HCEC 1CT (cell line): ENCODE measurements around the gene EXOG.

Experiments
- DNase-seq: peaks from one replicate; pipeline ENCODE4 v3.0.0-alpha.2; 2017

Gene EXOG

DNA sequence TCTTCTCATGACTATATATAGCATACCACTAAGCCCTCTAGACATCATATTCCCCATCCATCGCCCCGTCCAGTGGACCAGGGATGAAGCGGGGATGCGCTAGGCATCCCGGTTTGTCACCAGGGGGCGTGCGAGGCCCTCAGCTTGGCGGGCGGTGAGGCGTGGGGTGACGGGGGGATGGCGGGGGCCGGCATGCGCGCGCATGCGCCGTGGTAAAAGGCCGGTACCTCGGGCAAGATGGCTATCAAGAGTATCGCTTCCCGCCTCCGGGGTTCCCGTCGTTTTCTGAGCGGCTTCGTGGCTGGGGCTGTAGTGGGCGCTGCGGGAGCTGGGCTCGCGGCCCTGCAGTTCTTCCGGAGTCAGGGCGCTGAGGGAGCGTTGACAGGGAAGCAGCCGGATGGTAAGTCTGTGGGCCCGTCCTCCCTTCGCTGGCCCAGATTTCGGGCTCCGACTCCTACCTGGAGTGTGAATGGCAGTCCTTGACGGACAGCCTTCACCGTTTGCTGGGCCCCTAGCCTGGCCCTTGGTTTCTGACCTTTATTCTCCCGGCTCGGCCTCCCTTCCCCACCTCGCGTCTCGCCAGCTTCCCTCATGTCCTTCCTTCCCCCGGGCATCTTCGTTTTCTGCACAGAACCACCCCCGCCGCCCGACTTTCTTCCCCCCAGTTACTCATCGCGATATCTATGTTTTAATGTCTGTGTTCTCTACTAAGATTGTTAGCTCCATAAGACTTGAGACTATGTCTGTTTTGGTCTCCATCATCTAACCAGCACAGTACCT is at the start of gene EXOG:
TSS of gene EXOG (plus strand) at position 210 of the 780 bp plus-strand sequence. CDS start at position 238, 28 bp downstream.
- peak; percentile 87 for DNase-seq

- DNase-seq = no peak
Observed at GRCh38 chr3:38446812-38447211, 49.3 kb upstream of the EXOG start.

DNA sequence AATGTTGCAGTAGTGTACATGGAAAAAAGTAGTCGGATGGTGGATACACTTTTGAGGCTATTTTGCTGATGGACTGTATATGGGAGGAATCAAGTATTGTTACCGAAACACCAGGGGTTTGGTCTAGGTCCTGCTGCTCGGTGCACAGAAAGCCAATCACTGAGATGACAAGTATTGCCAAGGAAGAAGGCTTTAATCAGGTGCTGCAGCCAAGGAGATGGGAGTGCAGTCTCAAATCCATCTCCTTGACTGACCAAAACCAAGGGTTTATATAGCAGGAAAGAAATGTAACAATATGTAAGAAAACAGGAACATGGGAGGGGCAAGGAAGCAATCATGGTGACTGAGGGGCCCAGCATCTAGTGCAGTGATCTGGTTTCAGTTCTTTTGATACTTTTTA is 45.3 kb upstream of the EXOG start:
- DNase-seq = no peak

DNA sequence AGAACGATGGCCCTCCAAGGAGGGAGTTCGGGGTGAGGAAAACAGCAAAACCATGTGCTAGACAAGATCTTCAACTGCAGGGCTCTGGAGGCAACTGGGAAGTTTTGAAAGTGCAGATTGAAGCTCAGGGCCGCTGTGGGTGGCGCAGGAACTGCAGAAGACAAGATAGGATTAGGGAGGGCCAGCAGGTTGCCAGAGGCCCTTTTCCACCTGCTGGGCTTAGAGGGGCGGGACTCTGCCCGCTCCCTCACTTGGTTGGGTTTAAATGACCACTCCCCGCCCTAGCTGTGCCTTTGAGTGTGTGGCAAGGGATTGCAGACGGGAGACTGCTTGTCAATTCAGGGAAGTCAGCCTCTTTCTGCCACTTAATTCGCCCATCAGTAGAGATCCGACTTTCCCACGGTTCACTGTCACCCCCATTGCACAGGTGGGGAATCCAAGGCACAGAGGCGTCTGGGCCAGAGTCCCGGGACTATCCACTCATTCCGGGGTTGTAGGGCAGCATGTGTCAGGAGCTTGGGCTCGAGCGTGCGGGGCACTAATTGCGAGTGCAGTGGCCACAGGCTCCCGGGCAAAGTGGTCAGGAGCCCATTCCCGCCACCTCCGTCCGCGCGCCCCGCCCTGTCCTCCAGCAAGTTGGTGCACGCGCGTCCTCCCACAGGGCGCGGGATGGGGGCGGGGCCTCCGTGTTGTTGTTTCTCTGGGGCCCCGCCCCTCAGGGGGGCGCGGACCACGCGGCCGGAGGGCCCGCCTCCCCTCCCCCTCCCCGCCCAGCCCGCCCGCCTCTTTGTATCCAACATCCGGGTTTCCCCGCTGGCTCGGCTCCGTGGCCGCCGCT is 42.8 kb upstream of the EXOG start, which contains the start of gene ACVR2B:
TSS of gene ACVR2B (plus strand) at position 816 of the 838 bp plus-strand sequence. CDS start 433 bp downstream, outside the sequence.
- peak; percentile 59 for DNase-seq

DNA sequence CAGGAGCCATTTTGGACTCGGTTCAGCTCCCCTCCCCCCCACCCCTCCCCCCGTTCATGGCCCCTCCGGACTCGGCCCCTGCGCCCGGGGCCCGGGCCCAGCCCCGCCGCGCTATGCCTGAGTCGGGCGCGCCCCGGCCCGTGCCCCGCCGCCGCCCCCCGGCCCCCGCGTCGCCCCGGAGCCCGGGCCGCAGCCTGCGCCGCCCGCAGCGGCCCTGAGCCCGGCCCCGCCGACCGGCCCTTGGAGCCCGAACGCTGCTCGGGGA is 42.3 kb upstream of the EXOG start:
- no peak for DNase-seq

GRCh38 chr3:38454178-38454883 is 41.8 kb upstream of the EXOG start:
- DNase-seq = peak; percentile 8

DNA sequence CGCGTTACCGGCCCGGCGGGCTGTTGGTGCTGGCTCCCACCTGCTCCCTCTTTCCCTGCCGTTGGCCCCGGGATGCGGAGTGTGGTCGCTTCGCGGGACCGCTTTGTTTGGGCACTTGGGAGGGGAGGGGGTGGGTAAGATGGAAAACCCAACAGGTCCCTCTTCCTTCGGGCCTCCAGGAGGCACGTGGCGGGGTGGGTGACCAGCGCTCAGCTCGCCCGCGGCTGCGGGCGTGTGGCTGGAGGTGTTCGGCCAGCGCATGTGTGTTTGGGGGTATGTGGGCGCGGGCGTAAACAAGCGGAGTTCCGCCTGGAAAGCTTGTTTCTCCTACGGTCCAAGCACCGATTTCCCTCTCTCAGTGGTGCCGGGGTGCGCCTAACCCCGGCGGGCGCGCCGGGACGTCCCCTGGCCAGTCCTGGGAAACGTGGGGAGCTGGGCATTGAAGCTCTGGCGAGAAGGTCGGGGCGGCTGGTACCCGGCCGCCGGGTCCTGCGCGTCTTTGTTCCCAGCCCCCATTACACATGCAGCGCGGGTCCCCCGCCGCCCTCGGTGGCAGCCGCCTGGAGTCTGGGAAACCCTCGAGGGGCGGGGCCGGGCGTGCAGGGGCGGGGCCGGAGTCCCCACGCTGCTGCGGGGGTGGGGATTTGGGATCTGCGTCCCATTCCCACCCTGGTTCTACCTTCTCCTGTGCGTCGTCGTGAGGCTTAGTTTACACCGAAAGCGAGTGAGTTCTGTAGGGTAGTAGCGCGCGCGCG is 41.1 kb upstream of the EXOG start:
- DNase-seq = peak; percentile 4

- DNase-seq = no peak
Observed at GRCh38 chr3:38455639-38456430, 40.3 kb upstream of the EXOG start.

DNA sequence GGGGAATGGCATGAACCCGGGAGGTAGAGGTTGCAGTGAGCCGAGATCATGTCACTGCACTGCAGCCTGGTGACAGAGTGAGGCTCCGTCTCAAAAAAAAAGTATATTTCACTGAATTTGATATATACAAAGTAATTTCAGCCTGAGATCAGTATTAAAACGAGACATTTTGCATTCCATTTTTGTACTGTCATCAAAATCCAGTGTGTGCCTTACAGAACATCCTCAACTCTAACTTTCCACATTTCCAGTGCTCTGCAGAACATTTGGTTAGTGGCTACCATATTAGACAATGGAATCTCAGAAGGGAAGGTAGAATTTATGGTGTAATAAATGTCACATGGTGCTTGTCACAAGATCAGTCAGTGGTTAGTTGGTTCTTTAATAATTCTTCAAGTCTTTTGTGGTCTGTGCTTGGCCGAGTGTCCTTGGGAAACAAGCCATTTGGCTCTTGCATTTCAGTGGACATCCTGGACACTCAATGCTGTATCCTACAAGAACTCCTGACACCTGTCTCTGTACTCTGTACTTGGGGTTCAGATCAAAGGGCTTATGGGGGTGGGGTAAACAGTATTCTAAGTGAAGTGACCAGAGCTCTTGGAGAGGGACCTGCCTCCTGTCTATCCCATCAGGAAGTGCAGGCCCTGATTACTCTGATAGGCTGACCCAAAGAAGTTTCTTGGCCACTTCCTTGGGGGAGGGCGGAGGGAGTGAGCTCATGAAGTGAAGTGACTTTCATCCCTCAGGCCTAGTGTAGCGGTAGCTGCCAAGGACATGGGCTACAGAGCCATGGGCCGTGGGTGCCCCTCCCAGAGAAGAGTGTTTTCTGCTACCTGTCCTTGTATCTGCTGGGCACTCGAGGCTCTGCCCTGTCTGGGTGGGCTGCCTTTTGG is 38.8 kb upstream of the EXOG start:
- no peak for DNase-seq

DNA sequence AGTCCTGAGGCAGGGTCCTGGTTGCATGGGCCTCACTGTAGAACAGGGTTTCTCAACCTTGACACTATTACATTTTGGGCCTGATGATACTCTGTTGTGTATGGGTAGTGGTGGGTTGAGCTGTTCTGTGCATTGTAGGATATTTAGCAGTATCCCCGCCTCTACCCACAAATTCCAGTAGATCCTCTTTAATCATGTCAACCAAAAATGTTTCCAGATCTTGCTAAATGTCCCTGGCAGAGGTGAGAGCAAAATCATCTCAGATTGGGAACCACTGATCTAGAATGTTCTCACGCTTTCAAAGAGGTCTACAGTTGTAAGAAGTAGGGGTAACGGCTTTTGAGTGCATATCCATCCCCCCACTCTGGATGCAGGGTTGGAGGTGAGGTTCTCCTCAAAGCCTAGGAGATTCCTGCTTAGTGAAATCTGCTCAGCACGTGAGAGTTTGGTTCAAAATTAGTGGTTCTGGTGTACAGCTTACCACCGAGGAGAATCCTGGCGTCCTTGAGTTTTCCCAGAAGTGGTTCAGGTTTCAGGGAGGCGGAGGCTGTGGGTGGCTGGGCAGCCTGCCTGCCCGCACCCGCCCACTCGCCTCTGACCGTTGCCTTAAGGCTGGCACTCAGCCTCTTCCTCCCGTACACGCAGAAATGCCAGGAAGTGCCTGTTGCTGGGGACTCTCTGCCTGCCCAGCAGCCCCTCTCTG is 37.2 kb upstream of the EXOG start:
- no peak for DNase-seq

GRCh38 chr3:38459499-38460048 is 36.6 kb upstream of the EXOG start:
- no peak for DNase-seq

DNA sequence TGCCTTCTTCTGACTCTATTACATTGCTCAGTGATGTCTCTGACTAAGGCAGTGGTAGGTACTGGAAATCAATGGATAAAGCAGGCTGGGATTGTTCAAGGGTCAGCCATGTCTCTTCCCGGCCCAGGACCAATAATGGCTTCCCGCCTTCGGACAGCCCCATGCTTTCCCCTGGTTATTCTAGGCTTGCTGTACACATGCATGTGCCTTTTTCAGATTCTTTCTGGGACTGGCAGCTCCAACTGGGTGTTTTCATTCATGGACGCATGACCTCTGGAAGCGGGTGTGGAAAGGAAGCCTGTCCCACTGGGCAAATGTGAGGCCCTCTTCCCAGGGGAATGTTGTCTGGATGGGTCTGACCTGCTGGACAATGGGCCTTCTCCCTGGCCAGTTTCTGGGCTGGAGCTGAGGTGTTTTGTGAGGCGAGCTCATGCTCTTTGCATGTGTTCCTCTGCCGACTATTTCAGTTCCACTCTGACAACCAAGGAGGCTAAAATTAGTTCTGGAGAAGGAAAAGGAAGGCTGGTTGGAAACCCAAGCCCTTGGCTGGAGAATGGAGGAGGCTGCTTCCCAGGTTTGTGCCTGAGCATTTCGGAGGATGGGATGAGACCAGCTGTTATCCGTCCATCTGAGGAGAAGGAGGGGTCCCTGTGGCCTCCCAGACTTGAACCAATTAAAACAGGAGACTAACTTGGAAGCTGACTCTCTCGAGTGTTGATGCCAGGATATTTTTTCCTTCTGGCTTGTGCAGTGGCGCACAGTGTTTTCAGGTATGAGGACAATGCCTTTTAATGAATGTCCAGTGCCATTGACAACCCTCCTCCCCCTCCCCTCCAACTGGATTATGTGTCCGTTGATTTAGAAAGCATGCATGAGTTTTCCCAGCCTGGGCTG is 35.5 kb upstream of the EXOG start:
- no peak for DNase-seq

- DNase-seq = no peak
Observed at GRCh38 chr3:38465588-38466154, 30.5 kb upstream of the EXOG start.

GRCh38 chr3:38468765-38469164 is 27.4 kb upstream of the EXOG start:
- DNase-seq = no peak

GRCh38 chr3:38469852-38470251 is 26.3 kb upstream of the EXOG start:
- DNase-seq = no peak

GRCh38 chr3:38471260-38471857 is 24.8 kb upstream of the EXOG start:
- DNase-seq = no peak

- no peak for DNase-seq
Observed at GRCh38 chr3:38472342-38472741, 23.8 kb upstream of the EXOG start.

DNA sequence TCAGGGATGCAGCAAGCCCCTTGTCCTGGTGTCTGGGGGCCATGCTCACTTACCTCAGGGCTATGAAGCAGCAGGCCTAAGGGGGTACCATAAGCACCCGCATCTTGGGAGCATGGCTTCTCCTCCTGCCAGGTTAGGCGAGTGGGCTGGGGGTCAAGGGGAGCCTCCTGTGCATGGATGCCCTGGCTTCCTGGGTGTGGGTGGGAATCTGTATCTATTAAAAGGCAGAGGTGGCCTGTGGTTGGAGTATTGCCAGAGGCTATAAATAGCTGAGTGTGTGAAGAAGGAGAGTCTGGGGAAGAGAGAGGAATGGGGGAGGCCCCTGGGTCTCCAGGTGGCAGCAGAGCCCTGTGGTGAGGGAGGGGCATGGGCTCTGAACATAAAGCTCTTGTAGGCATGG is 22.9 kb upstream of the EXOG start:
- no peak for DNase-seq
